Parathyroid adenoma (tissue), 2 donors: Measurements from ENCODE around the gene RASA3.

ENCODE experiments used
- H2AFZ ChIP-seq: fragments of 300-600 bp; sonication (generic); one replicate; pipeline ENCODE4 v1.7.0; 2017; ENCODE audit warnings: antibody characterized with exemption, mild to moderate bottlenecking
- H3K27ac ChIP-seq: fragments of 300-600 bp; sonication (generic); one replicate; pipeline ENCODE4 v1.7.0; 2017
- H3K27me3 ChIP-seq: fragments of 300-600 bp; sonication (generic); one replicate; pipeline ENCODE4 v1.7.0; 2017; ENCODE audit warnings: low read length; ENCODE audit not compliant: control insufficient read depth, insufficient read depth
- H3K36me3 ChIP-seq: fragments of 300-600 bp; sonication (generic); one replicate; pipeline ENCODE4 v1.7.0; 2017; ENCODE audit warnings: low read length; ENCODE audit not compliant: control insufficient read depth, insufficient read depth
- H3K4me1 ChIP-seq: fragments of 300-600 bp; sonication (generic); one replicate; pipeline ENCODE4 v1.7.0; 2017; ENCODE audit warnings: control low read depth
- H3K4me2 ChIP-seq: fragments of 300-600 bp; sonication (generic); one replicate; pipeline ENCODE4 v1.7.0; 2017; ENCODE audit warnings: low read length
- H3K4me3 ChIP-seq: fragments of 300-600 bp; sonication (generic); one replicate; pipeline ENCODE4 v1.7.0; 2017; ENCODE audit warnings: low read depth, low read length
- H3K79me2 ChIP-seq: fragments of 300-600 bp; sonication (generic); one replicate; pipeline ENCODE4 v1.7.0; 2017; ENCODE audit warnings: control low read depth
- H3K9ac ChIP-seq: fragments of 300-600 bp; sonication (generic); one replicate; pipeline ENCODE4 v1.7.0; 2017; ENCODE audit warnings: mild to moderate bottlenecking
- H3K9me3 ChIP-seq: fragments of 300-600 bp; sonication (generic); one replicate; pipeline ENCODE4 v1.7.0; 2017; ENCODE audit warnings: low read length; ENCODE audit not compliant: control insufficient read depth
- TF ChIP-seq, protein P1 (sequence below): fragments of 300-600 bp; sonication (generic); IDR thresholded peaks from one replicate; pipeline ENCODE4 v1.7.0; 2017; ENCODE audit warnings: antibody characterized with exemption, mild to moderate bottlenecking
- donor health status: primary hyperparathyroidism.

RASA3 gene

GRCh38 chr13:113980489-113981064, 151.8 kb downstream of the RASA3 start:
- no peaks in the 10 kb centered on the region for H3K79me2 ChIP-seq
- no peak overlapping the region for H3K4me3 ChIP-seq
- H3K9ac ChIP-seq, result no peak overlapping the region
- H3K27me3 ChIP-seq, result no peaks in the 10 kb centered on the region
- no peaks in the 10 kb centered on the region for H3K9me3 ChIP-seq
- no peaks in the 10 kb centered on the region for H3K36me3 ChIP-seq
- H3K4me1 ChIP-seq, result peaks cover 6% of the 10 kb centered on the region
- no peak overlapping the region for H3K4me2 ChIP-seq
- H2AFZ ChIP-seq, result no peak overlapping the region
- no peak overlapping the region for H3K27ac ChIP-seq
- TF ChIP-seq, protein P1, sequence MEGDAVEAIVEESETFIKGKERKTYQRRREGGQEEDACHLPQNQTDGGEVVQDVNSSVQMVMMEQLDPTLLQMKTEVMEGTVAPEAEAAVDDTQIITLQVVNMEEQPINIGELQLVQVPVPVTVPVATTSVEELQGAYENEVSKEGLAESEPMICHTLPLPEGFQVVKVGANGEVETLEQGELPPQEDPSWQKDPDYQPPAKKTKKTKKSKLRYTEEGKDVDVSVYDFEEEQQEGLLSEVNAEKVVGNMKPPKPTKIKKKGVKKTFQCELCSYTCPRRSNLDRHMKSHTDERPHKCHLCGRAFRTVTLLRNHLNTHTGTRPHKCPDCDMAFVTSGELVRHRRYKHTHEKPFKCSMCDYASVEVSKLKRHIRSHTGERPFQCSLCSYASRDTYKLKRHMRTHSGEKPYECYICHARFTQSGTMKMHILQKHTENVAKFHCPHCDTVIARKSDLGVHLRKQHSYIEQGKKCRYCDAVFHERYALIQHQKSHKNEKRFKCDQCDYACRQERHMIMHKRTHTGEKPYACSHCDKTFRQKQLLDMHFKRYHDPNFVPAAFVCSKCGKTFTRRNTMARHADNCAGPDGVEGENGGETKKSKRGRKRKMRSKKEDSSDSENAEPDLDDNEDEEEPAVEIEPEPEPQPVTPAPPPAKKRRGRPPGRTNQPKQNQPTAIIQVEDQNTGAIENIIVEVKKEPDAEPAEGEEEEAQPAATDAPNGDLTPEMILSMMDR, result no peak

GRCh38 chr13:113979791-113980471, 152.5 kb downstream of the RASA3 start:
- Histone ChIP-seq H2AFZ (no peak overlapping the region), H3K79me2 (no peaks in the 10 kb centered on the region), H3K27me3 (no peaks in the 10 kb centered on the region), H3K9ac (no peak overlapping the region), H3K36me3 (no peaks in the 10 kb centered on the region), H3K27ac (no peak overlapping the region), H3K4me2 (no peak overlapping the region), H3K4me1 (peaks cover 6% of the 10 kb centered on the region), H3K4me3 (no peak overlapping the region), H3K9me3 (no peaks in the 10 kb centered on the region)
- TF ChIP-seq, protein P1, result no peak

DNA sequence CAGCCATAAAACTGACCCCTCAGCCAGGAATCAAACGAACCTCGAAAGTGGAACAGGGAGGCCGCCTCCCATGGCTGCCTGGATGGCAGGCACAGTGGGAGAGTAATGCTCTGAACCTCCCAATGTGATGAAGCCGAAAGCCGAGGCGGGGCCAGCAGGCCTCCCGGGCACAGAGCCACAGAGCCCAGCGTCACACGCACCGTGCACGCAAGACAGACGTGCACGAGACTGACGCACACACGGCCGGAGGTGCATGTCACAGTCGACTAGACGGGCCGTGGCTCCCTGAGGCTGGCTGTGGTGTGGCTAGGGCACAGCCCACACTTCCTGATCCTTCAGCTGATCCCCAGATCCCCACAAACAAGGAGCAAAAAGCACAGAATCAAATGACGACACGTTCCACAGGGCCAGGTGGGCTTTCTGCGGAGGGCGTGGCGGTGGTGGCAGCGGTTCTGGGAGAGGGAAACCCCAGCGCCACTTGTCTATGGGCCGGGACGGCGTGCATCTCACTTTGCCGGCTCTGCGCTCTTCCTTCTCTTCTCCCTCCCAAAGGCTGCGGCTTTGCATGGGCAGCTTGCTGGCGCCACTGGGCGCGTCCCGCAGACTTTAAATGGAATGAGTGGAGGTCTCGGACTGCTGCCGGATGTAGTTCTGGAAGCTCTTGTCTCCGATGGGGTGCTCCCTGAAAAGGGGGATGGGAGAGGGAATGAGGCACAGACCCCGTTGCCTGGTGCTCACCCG, 153.5 kb downstream of the RASA3 start:
- Histone ChIP-seq H3K4me3 (no peak overlapping the region), H3K9ac (no peak overlapping the region), H3K36me3 (no peaks in the 10 kb centered on the region), H3K79me2 (no peaks in the 10 kb centered on the region), H3K27me3 (no peaks in the 10 kb centered on the region), H3K4me2 (no peak overlapping the region), H2AFZ (no peak overlapping the region), H3K9me3 (no peaks in the 10 kb centered on the region), H3K27ac (no peak overlapping the region), H3K4me1 (peaks cover 6% of the 10 kb centered on the region)
- TF ChIP-seq, protein P1, result no peak

DNA sequence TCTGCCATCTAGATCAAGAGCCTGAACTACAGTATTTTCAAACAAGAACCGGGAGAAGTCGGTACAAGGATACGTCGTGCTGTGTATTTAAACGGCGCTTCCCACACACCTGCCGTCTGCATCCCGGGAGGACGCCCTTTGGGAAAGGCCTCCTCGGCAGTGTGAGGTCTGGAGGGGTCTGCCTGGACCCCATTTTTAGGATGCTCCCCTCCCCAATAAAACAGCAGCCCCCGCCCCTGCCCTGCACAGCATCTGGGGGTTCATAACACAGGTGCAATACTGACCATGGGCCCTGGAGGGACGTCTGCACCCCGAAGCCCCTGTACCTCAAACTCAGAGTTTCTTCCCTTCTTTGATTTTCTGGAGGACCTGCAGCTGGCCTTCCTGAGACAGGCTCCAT, 154.4 kb downstream of the RASA3 start:
- H3K27me3 ChIP-seq, result no peaks in the 10 kb centered on the region
- no peak overlapping the region for H3K4me2 ChIP-seq
- peaks cover 6% of the 10 kb centered on the region for H3K4me1 ChIP-seq
- no peaks in the 10 kb centered on the region for H3K36me3 ChIP-seq
- H3K4me3 ChIP-seq, result no peak overlapping the region
- H3K79me2 ChIP-seq, result no peaks in the 10 kb centered on the region
- H2AFZ ChIP-seq, result no peak overlapping the region
- H3K9ac ChIP-seq, result no peak overlapping the region
- TF ChIP-seq, protein P1, result no peak
- no peak overlapping the region for H3K27ac ChIP-seq
- no peaks in the 10 kb centered on the region for H3K9me3 ChIP-seq
